ENCODE results near the gene IL1RN.

DNA sequence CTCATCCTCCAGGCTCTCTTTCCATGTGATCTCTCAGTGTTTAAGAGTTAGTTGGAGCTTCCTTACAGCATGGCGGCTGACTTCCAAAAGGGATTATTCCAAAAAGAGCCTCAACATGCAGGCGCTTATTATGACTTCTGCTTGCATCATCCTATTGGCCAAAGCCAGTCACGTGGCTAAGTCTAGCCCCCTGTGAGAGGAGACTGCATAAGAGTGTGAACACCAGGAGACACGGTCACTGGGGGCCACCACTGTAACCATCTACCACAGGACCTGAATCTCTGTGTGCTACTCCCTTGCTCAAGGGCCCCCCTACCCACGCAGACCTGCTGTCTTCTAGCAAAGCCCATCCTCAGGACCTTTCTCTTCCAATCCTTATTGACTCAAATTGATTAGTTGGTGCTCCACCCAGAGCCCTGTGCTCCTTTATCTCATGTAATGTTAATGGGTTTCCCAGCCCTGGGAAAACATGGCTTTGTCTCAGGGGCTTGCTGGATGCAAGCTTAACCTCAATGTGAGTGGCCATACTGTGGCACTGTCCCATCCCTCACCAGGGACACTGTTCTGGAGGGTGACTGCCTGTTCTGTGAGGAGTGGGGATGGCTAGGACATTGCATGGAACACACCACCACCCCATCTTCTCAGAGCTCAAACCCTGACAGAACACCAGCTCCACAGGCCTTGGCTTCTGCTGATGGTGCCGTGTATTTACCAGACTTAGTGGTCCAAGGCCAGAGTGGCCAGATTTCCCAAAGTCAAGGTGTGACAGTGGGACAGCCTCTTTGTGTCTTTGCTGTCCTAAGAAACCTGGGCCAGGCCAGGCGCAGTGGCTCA, 4.2 kb downstream of the IL1RN start:
- TF ChIP-seq, protein P1, sequence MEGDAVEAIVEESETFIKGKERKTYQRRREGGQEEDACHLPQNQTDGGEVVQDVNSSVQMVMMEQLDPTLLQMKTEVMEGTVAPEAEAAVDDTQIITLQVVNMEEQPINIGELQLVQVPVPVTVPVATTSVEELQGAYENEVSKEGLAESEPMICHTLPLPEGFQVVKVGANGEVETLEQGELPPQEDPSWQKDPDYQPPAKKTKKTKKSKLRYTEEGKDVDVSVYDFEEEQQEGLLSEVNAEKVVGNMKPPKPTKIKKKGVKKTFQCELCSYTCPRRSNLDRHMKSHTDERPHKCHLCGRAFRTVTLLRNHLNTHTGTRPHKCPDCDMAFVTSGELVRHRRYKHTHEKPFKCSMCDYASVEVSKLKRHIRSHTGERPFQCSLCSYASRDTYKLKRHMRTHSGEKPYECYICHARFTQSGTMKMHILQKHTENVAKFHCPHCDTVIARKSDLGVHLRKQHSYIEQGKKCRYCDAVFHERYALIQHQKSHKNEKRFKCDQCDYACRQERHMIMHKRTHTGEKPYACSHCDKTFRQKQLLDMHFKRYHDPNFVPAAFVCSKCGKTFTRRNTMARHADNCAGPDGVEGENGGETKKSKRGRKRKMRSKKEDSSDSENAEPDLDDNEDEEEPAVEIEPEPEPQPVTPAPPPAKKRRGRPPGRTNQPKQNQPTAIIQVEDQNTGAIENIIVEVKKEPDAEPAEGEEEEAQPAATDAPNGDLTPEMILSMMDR (IDR thresholded peaks at IDR 0.05) = no peak
- no peak for TF ChIP-seq EZH2phosphoT487 (IDR thresholded peaks at IDR 0.05; ENCODE audit: borderline replicate concordance, low read depth)
- TF ChIP-seq POLR2AphosphoS5 (IDR thresholded peaks at IDR 0.05; ENCODE audit: low read depth, low read length) = no peak
- no peak for TF ChIP-seq JUND (IDR thresholded peaks at IDR 0.05)
- TF ChIP-seq RAD21 (IDR thresholded peaks at IDR 0.05; ENCODE audit: low read length) = no peak
- TF ChIP-seq EP300 (IDR thresholded peaks at IDR 0.05; ENCODE audit: borderline replicate concordance in 1 of 2, low read depth in 1 of 2, low read length in 1 of 2) = no peak

Measured in SK-N-SH (cell line).